ENCODE results near the gene SYCP2L. TPM values are rescaled to one million over a fixed set of nuclear protein-coding genes. Genes with fewer than 3 reads are reported as not detected.

Gene SYCP2L
- total RNA-seq, 1 experiment from 2014 or later = 9.7 TPM

DNA sequence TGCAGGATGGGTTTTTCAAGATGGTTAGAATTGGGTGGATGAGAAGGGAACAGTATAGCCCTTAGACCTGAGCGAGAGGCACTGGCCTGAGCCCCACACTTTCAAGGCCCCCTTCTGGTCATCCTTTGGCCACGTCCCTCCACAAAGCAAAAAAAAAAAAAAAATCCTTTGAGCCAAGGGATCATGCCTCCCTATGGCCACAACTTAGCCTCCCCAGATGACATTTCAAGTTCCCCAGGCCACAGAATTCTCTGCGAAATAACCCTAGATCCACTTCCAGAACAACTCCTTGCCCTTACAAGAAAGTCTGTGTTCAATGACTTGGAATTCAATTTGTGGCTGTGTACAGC is 126.8 kb downstream of the SYCP2L start:
- ChIA-PET POLR2A (ENCODE audit: low non-redundant PET) (no interaction called here), CTCF (no interaction called here)
- Histone ChIP-seq H3K4me3 (ENCODE audit: low read depth, low read length, poor library complexity, severe bottlenecking) (no peak overlapping the region), H3K4me1 (ENCODE audit: insufficient read depth, low read length, poor library complexity, severe bottlenecking) (peaks cover 5% of the 10 kb centered on the region), H3K36me3 (ENCODE audit: insufficient read depth, low read length, poor library complexity, severe bottlenecking) (no peaks in the 10 kb centered on the region), H3K27me3 (replicated peaks; ENCODE audit: insufficient read depth, low read depth, low read length, poor library complexity) (no peaks in the 10 kb centered on the region), H3K9me3 (ENCODE audit: low read depth, low read length, poor library complexity, severe bottlenecking) (no peaks in the 10 kb centered on the region), H3K27ac (ENCODE audit: low read depth, low read length, poor library complexity, severe bottlenecking) (no peak overlapping the region)
- DNase-seq (ENCODE audit: low spot score) = no peak
- intact Hi-C loops (cut with micrococcal nuclease; ENCODE audit: unreplicated experiment) = no loop called here
- BruUV-seq (replicated peaks) = no TSS peak
- TF ChIP-seq, protein P1, sequence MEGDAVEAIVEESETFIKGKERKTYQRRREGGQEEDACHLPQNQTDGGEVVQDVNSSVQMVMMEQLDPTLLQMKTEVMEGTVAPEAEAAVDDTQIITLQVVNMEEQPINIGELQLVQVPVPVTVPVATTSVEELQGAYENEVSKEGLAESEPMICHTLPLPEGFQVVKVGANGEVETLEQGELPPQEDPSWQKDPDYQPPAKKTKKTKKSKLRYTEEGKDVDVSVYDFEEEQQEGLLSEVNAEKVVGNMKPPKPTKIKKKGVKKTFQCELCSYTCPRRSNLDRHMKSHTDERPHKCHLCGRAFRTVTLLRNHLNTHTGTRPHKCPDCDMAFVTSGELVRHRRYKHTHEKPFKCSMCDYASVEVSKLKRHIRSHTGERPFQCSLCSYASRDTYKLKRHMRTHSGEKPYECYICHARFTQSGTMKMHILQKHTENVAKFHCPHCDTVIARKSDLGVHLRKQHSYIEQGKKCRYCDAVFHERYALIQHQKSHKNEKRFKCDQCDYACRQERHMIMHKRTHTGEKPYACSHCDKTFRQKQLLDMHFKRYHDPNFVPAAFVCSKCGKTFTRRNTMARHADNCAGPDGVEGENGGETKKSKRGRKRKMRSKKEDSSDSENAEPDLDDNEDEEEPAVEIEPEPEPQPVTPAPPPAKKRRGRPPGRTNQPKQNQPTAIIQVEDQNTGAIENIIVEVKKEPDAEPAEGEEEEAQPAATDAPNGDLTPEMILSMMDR (conservative IDR thresholded peaks at IDR 0.05; ENCODE audit: low read depth, low read length) = no peak

DNA sequence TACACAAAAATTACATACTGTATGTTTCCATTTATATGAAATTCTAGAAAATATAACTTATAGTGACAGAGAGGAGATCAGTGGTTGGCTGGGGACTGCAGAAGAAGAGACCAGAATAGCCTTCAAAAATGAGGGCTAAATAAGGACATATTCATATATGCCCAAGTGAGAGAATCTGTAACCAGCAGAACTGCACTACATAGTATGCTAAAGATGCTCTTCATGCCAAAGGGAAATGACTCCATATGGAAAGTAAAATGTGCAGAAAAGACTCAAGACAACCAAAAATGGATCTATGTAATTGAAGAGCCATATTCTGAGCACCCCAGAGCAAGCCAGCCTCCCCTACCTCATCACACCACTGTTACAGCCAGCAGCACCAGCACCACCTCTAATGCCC is 128.2 kb downstream of the SYCP2L start:
- POLR2A ChIA-PET (ENCODE audit: low non-redundant PET) = no interaction called here
- no peak for DNase-seq (ENCODE audit: low spot score)
- Histone ChIP-seq H3K27me3 (replicated peaks; ENCODE audit: insufficient read depth, low read depth, low read length, poor library complexity) (no peaks in the 10 kb centered on the region), H3K4me3 (ENCODE audit: low read depth, low read length, poor library complexity, severe bottlenecking) (no peak overlapping the region), H3K27ac (ENCODE audit: low read depth, low read length, poor library complexity, severe bottlenecking) (no peak overlapping the region), H3K4me1 (ENCODE audit: insufficient read depth, low read length, poor library complexity, severe bottlenecking) (no peaks in the 10 kb centered on the region), H3K9me3 (ENCODE audit: low read depth, low read length, poor library complexity, severe bottlenecking) (no peaks in the 10 kb centered on the region), H3K36me3 (ENCODE audit: insufficient read depth, low read length, poor library complexity, severe bottlenecking) (no peaks in the 10 kb centered on the region)
- BruUV-seq (replicated peaks) = no TSS peak
- intact Hi-C loops (cut with micrococcal nuclease; ENCODE audit: unreplicated experiment) = no loop called here
- CTCF ChIA-PET = no interaction called here
- TF ChIP-seq, protein P1 (conservative IDR thresholded peaks at IDR 0.05; ENCODE audit: low read depth, low read length) = no peak
- no peak for TF ChIP-seq EZH2 (IDR thresholded peaks at IDR 0.05; ENCODE audit: borderline replicate concordance, low read depth, low read length, poor library complexity, severe bottlenecking)

DNA sequence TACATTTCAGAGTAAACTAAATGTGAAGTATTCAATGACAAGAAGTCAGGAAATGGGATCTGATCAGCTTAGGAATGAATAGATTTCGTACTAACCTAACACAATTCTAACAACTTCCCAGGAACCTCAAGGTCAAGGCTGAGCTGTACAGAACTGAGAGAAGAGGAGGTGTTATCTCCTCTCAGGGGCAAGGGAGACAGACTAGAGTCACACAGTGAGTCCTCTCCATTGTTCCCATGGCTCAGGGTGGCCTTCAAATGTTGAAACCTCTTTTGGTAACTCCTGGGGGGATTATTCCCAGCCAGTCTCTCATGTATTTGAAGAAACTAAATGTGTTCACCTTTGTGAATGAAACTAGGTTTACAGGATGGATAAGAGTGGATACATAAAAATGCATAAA is 129.6 kb downstream of the SYCP2L start:
- Histone ChIP-seq H3K4me1 (ENCODE audit: insufficient read depth, low read length, poor library complexity, severe bottlenecking) (peaks cover 7% of the 10 kb centered on the region), H3K27ac (ENCODE audit: low read depth, low read length, poor library complexity, severe bottlenecking) (no peak overlapping the region), H3K36me3 (ENCODE audit: insufficient read depth, low read length, poor library complexity, severe bottlenecking) (no peaks in the 10 kb centered on the region), H3K27me3 (replicated peaks; ENCODE audit: insufficient read depth, low read depth, low read length, poor library complexity) (no peaks in the 10 kb centered on the region), H3K4me3 (ENCODE audit: low read depth, low read length, poor library complexity, severe bottlenecking) (no peak overlapping the region), H3K9me3 (ENCODE audit: low read depth, low read length, poor library complexity, severe bottlenecking) (no peaks in the 10 kb centered on the region)
- POLR2A ChIA-PET (ENCODE audit: low non-redundant PET) = interaction anchor here (0.6 kb wide), 1 partner anchor 130 kb away, joined by 3 read pairs; the partner anchor contains the start of gene SYCP2L
- CTCF ChIA-PET = no interaction called here
- BruUV-seq (replicated peaks) = no TSS peak
- TF ChIP-seq EZH2 (IDR thresholded peaks at IDR 0.05; ENCODE audit: borderline replicate concordance, low read depth, low read length, poor library complexity, severe bottlenecking) = no peak
- TF ChIP-seq, protein P1 (conservative IDR thresholded peaks at IDR 0.05; ENCODE audit: low read depth, low read length) = no peak
- intact Hi-C loops (cut with micrococcal nuclease; ENCODE audit: unreplicated experiment) = no loop called here
- no peak for DNase-seq (ENCODE audit: low spot score)

Measured in A673 (cell line).